Measurements from ENCODE around the gene ACER3.

ACER3 gene

GRCh38 chr11:77064648-77065217 lies 204.0 kb downstream of the ACER3 start:
- no peak for DNase-seq

- no peak for DNase-seq
Observed at GRCh38 chr11:77065878-77066228, 205.1 kb downstream of the ACER3 start.

GRCh38 chr11:77066229-77067042 lies 205.7 kb downstream of the ACER3 start, which contains the start of gene CAPN5:
Gene CAPN5 (plus strand): TSS chr11:77066971. CDS start chr11:77084887, 17,916 bp downstream.
- DNase-seq: peak; percentile 26

GRCh38 chr11:77067861-77068443 lies 207.2 kb downstream of the ACER3 start:
- DNase-seq: no peak

- DNase-seq: no peak
Observed at GRCh38 chr11:77068457-77069335, 208.0 kb downstream of the ACER3 start.

- no peak for DNase-seq
Observed at GRCh38 chr11:77069336-77069968, 208.7 kb downstream of the ACER3 start.

GRCh38 chr11:77069969-77070582 lies 209.4 kb downstream of the ACER3 start:
- no peak for DNase-seq

GRCh38 chr11:77071077-77071476 lies 210.4 kb downstream of the ACER3 start:
- DNase-seq: no peak

GRCh38 chr11:77071671-77072605 lies 211.2 kb downstream of the ACER3 start:
- DNase-seq: no peak

- no peak for DNase-seq
Observed at GRCh38 chr11:77072851-77073327, 212.2 kb downstream of the ACER3 start.

- no peak for DNase-seq
Observed at GRCh38 chr11:77073328-77074001, 212.7 kb downstream of the ACER3 start.

GRCh38 chr11:77074205-77074604 lies 213.5 kb downstream of the ACER3 start:
- DNase-seq: no peak

- no peak for DNase-seq
Observed at GRCh38 chr11:77074626-77075221, 214.0 kb downstream of the ACER3 start.

- DNase-seq: no peak
Observed at GRCh38 chr11:77075425-77075905, 214.7 kb downstream of the ACER3 start.
